ENCODE measurements around the gene IKZF2. TPM values are rescaled to one million over a fixed set of nuclear protein-coding genes. Genes with fewer than 3 reads are reported as not detected.

The IKZF2 gene
- total and polyA plus RNA-seq, 4 donors: 0.35 to 4.7 (median 2.5) TPM

DNA sequence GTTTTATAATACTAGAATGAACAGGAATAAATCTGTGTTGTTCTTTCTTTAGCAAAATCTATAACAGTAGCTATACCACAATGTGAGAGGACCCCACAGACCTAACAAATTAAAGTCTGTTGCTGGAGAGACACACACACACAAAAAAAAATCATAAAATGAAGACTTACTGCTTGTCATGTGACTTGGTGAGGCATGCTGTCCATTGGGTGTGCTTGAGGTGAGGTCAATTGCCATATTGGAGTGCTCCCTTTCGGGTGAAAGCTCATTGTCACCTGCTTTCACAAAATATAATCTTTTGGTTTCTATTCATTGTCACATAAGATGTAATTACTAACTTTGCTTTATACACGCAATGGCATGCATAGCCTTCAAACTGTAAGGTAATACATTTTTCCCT, 3.9 kb downstream of the IKZF2 start (continued):
- TF ChIP-seq, protein P1, sequence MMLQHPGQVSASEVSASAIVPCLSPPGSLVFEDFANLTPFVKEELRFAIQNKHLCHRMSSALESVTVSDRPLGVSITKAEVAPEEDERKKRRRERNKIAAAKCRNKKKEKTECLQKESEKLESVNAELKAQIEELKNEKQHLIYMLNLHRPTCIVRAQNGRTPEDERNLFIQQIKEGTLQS (IDR thresholded peaks at IDR 0.05): no peak
- TF ChIP-seq, protein P2, sequence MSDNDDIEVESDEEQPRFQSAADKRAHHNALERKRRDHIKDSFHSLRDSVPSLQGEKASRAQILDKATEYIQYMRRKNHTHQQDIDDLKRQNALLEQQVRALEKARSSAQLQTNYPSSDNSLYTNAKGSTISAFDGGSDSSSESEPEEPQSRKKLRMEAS (IDR thresholded peaks at IDR 0.05): no peak
- no peak for TF ChIP-seq NR2F2 (IDR thresholded peaks at IDR 0.05)
- TF ChIP-seq YY1 (IDR thresholded peaks at IDR 0.05): no peak
- TF ChIP-seq TAF1 (conservative IDR thresholded peaks at IDR 0.05): no peak
- TF ChIP-seq FOXA2 (IDR thresholded peaks at IDR 0.05): no peak
- no peak for TF ChIP-seq FOXA1 (IDR thresholded peaks at IDR 0.05)
- TF ChIP-seq JUND (IDR thresholded peaks at IDR 0.05): no peak

DNA sequence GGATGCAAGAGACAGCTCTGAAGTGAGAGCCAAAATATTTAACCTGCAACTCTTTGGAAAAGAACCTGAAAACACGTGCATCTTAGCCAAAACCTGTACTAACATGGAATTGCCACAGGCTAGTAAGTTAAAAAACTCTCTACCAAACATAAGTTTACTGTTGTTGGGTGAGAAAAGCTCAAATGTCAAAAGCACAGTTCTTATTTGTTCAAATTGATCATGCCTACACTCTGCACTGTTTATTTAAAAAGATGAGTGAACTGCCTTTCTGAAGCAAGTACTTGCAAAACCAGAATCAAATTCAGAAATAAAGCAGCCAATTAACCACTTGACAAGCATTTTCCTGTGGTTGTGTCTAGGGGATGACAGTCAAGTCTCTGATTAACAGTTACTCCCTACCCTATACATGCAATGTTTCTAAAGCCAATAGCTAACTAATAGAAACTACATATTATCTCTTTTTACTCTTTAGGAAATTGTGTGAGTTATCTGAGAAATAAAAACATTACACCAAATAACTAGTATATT, 5.6 kb downstream of the IKZF2 start:
- Histone ChIP-seq H3K4me3 (ENCODE audit: low read depth in 1 of 3, low read length in 3 of 3) (no peak overlapping the region), H3K4me1 (ENCODE audit: control insufficient read depth in 4 of 4, insufficient read depth in 4 of 4, low read length in 3 of 4) (peaks cover 1 to 19% (median 11%) of the 10 kb centered on the region in 4 donors), H3K36me3 (ENCODE audit: control insufficient read depth in 4 of 4, insufficient read depth in 3 of 4, low read depth in 1 of 4, low read length in 3 of 4) (no peaks in the 10 kb centered on the region), H3K27me3 (ENCODE audit: control insufficient read depth in 4 of 4, insufficient read depth in 4 of 4, low read length in 3 of 4) (no peaks in the 10 kb centered on the region), H3K9me3 (ENCODE audit: control insufficient read depth in 4 of 4, low read length in 3 of 4) (no peaks in the 10 kb centered on the region), H3K27ac (ENCODE audit: low read depth in 1 of 2, low read length in 2 of 2) (no peak overlapping the region), H3K9ac (ENCODE audit: low read depth in 1 of 2, low read length in 2 of 2) (no peak overlapping the region)
- DNase-seq (ENCODE audit: low spot score): no peak
- TF ChIP-seq ZBTB33 (IDR thresholded peaks at IDR 0.05) (no peak), FOXA1 (IDR thresholded peaks at IDR 0.05) (no peak), RXRA (IDR thresholded peaks at IDR 0.05) (peak in 1 of 2 donors; percentile 6), HNF4G (IDR thresholded peaks at IDR 0.05) (no peak), HNF4A (conservative IDR thresholded peaks at IDR 0.05) (peak in 1 of 2 donors; percentile 22), SP1 (IDR thresholded peaks at IDR 0.05) (no peak)
- 23% methylated on average over 1 of the region's 1 CpG for WGBS

DNA sequence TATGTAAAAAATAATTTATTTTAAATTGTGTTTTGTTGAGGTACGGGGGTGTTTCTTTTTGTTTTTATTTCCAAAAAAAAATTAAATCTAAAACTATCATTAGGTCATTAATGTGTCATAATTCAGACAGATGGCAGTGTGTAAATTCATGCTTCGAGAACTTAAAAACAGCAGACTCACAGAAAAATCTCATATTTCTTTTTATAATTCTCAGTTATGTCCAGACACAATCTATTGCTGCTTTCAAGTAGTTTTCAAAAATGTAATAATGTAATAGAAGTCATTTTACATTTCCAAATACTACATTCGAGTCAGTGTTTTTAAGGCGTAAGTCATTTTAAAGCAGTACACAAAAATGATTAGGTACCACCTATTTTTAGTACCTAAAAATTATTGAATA, 14.3 kb downstream of the IKZF2 start:
- Histone ChIP-seq H3K27me3 (ENCODE audit: control insufficient read depth in 4 of 4, insufficient read depth in 4 of 4, low read length in 3 of 4) (no peaks in the 10 kb centered on the region), H3K9ac (ENCODE audit: low read depth in 1 of 2, low read length in 2 of 2) (no peak overlapping the region), H3K36me3 (ENCODE audit: control insufficient read depth in 4 of 4, insufficient read depth in 3 of 4, low read depth in 1 of 4, low read length in 3 of 4) (no peaks in the 10 kb centered on the region), H3K4me3 (ENCODE audit: low read depth in 1 of 3, low read length in 3 of 3) (no peak overlapping the region), H3K27ac (ENCODE audit: low read depth in 1 of 2, low read length in 2 of 2) (no peak overlapping the region), H3K9me3 (ENCODE audit: control insufficient read depth in 4 of 4, low read length in 3 of 4) (no peaks in the 10 kb centered on the region), H3K4me1 (ENCODE audit: control insufficient read depth in 4 of 4, insufficient read depth in 4 of 4, low read length in 3 of 4) (no peaks in the 10 kb centered on the region)
- DNase-seq (ENCODE audit: low spot score): no peak
- TF ChIP-seq JUND (IDR thresholded peaks at IDR 0.05): no peak
- no peak for TF ChIP-seq RXRA (IDR thresholded peaks at IDR 0.05)
- no peak for TF ChIP-seq FOXA2 (IDR thresholded peaks at IDR 0.05)
- TF ChIP-seq ZBTB33 (IDR thresholded peaks at IDR 0.05): no peak
- no peak for TF ChIP-seq YY1 (IDR thresholded peaks at IDR 0.05)
- TF ChIP-seq FOXA1 (IDR thresholded peaks at IDR 0.05): no peak
- no peak for TF ChIP-seq RAD21 (IDR thresholded peaks at IDR 0.05)
- TF ChIP-seq, protein P3, sequence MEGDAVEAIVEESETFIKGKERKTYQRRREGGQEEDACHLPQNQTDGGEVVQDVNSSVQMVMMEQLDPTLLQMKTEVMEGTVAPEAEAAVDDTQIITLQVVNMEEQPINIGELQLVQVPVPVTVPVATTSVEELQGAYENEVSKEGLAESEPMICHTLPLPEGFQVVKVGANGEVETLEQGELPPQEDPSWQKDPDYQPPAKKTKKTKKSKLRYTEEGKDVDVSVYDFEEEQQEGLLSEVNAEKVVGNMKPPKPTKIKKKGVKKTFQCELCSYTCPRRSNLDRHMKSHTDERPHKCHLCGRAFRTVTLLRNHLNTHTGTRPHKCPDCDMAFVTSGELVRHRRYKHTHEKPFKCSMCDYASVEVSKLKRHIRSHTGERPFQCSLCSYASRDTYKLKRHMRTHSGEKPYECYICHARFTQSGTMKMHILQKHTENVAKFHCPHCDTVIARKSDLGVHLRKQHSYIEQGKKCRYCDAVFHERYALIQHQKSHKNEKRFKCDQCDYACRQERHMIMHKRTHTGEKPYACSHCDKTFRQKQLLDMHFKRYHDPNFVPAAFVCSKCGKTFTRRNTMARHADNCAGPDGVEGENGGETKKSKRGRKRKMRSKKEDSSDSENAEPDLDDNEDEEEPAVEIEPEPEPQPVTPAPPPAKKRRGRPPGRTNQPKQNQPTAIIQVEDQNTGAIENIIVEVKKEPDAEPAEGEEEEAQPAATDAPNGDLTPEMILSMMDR (IDR thresholded peaks at IDR 0.05; ENCODE audit: low read depth, low read length, missing input control): no peak
- no peak for TF ChIP-seq GABPA (IDR thresholded peaks at IDR 0.05 in 1 of 2, conservative IDR thresholded peaks at IDR 0.05 in 1 of 2)
- 92% methylated on average over 4 of the region's 4 CpGs for WGBS
